KOPT-K1 (cell line): ENCODE measurements around the gene SLU7.

Source experiments
- H3K27ac ChIP-seq: fragments of 200-600 bp; sonication (generic); 2 replicates; pipeline ENCODE4 v1.5.1; 2016; ENCODE audit warnings: antibody characterized with exemption, mild to moderate bottlenecking, low read depth, low read length; ENCODE audit not compliant: poor library complexity, severe bottlenecking
- H3K36me3 ChIP-seq: fragments of 200-600 bp; sonication (generic); 2 replicates; pipeline ENCODE4 v1.5.1; 2017; ENCODE audit warnings: antibody characterized with exemption, mild to moderate bottlenecking, low read length, moderate library complexity; ENCODE audit not compliant: insufficient read depth
- H3K9me3 ChIP-seq: fragments of 200-600 bp; sonication (generic); 2 replicates; pipeline ENCODE4 v1.5.1; 2017; ENCODE audit warnings: antibody characterized with exemption, low read length, mild to moderate bottlenecking; ENCODE audit not compliant: insufficient read depth, poor library complexity, severe bottlenecking

SLU7 gene

DNA sequence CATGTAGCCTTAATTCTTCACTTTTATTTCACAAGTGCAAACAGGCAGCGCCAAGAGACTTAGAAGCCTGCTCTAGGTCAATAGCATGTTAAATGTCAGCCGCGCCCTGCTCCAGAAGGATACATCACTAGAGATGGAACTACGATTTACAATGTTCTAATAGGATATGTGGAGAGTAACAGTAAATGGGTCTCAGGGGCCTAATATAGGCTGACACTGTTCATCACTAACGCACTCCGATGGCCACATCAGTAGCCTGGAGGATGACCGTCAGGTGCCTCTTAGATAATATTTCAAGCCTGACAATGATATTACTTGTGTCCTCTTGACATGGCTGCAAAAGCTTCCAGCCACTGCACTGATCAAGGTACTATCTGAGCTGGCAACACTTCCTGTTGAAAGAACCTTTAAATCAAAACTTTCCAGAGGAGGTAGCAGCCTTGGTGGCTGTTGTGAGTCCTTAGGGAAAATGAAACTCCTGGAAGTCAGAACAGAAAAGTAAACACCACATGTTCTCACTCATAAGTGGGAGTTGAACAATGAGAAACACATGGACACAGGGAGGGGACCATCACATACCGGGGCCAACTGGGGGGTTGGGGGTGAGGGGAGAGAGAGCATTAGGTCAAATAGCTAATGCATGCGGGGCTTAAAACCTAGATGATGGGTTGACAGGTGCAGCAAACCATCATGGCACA is 37.7 kb upstream of the SLU7 start:
- H3K36me3 ChIP-seq = no peaks in the 10 kb centered on the region
- H3K27ac ChIP-seq = no peak overlapping the region
- H3K9me3 ChIP-seq = no peaks in the 10 kb centered on the region

- Histone ChIP-seq H3K27ac (no peak overlapping the region), H3K36me3 (no peaks in the 10 kb centered on the region), H3K9me3 (no peaks in the 10 kb centered on the region)
Measured at GRCh38 chr5:160455600-160455999, 36.7 kb upstream of the SLU7 start.

DNA sequence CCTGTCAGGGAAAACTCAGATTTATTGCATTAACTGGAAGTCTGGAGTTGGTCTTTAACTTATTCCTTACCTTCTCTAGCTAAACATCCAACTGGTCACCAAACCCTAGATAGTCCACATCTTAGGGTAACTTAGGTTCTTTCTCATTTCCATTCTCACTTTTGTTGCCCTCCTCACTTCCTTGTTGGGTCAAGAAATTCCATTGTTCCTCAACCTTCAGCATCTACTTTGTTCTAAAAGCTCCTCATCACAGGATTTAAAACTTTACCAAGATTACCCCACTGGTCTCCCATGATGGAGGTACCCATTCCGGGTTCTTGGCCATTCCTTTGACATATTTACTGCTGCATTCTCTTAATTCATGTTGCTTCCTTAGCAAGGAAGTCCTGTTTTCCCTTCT is 34.9 kb upstream of the SLU7 start:
- H3K27ac ChIP-seq = no peak overlapping the region
- H3K36me3 ChIP-seq = no peaks in the 10 kb centered on the region
- H3K9me3 ChIP-seq = peaks cover 3% of the 10 kb centered on the region

- H3K27ac ChIP-seq = no peak overlapping the region
- H3K36me3 ChIP-seq = no peaks in the 10 kb centered on the region
- H3K9me3 ChIP-seq = peaks cover 3% of the 10 kb centered on the region
Measured at GRCh38 chr5:160452795-160453194, 33.9 kb upstream of the SLU7 start.

DNA sequence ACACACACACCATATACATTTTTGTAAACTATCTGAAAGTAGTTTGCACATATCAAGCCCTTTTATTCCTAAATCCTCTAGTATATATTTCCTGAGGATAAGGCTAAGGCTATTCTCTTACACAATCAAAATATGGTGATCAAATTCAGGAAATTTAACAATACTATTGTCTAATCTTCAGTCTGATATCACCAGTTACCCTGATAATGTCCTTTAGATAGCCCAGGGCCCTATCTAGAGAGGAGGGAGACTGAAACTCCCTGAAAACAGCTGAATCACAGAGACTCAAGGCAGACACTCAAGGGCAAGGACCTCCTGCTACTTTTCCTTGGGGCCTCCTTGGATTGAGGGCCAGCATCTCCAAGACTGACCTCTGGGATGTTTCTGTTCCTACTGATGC is 33.2 kb upstream of the SLU7 start:
- H3K27ac ChIP-seq = no peak overlapping the region
- H3K9me3 ChIP-seq = peaks cover 3% of the 10 kb centered on the region

DNA sequence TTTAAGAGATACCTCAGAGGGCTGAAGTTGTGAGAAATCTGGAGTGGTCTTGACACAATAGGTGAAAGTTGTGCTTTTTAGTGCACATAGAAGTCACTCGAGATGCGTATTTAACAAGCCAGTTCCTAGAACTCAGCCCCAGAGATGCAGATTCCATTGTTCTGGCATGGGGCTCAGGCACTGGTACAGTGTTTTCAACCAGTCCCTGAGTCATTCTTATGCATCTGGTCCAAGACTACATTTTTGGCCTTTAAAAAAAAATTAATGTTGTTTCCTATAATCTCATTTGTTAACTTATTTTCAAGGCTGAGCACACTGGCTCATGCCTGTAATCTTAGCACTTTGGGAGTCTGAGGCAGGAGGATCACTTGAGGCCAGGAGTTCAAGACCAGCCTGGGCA is 32.4 kb upstream of the SLU7 start:
- Histone ChIP-seq H3K9me3 (peaks cover 3% of the 10 kb centered on the region), H3K36me3 (no peaks in the 10 kb centered on the region), H3K27ac (no peak overlapping the region)

More for the DNA sequence above, 33.2 kb upstream of the SLU7 start:
- H3K36me3 ChIP-seq = no peaks in the 10 kb centered on the region

DNA sequence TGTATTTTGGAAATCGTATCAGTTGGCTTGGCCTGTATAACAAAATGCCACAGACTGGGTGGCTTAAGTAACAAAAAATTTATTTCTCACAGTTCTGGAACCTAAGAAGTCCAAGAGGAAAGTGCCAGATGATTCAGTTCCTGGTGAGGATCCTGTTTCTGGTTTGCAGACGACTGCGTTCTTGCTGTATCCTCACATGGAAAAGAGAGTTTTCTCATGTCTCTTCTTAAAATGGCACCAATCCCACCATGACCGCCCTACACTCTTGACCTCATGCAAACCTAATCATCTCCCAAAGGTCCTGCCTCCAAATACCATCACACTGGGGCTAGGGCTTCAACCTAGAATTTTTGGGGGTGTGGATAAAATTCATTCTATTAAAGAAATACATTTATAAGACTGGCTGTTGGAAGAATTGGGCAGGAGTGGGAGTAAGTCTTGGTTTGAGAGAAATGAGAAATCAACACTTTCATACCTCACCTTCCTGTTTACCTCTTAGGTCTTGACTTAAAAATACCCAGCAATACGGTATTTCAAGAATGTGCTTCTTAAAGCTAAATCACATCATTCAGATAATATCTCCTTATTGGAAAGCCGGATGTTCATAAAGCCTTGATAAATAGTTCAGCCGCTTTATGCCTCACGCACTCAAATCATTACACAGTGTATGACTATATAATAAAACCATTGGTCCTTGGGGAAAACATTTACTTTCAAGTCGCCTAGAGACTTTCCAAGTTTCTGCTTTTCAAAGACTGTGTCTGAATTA is 31.5 kb upstream of the SLU7 start:
- H3K9me3 ChIP-seq = peaks cover 3% of the 10 kb centered on the region
- no peaks in the 10 kb centered on the region for H3K36me3 ChIP-seq
- no peak overlapping the region for H3K27ac ChIP-seq

DNA sequence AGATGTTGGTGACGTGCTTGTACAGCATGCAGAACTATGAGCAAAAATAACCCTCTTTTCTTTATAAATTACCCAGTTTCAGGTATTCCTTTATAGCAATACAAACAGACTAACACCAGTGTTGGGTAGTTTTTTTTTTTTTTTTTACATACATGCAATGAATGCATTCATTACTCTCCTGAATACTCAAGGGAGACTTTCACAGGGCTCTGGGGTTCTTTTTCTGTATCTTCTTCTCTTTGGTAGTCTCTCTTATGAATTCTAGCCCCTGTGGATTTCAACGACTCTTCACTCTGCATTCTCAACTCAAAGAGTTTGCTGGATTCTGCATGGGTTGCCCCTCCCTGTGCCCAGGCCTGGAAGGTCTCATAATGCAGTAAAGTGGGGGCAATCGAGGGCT is 30.6 kb upstream of the SLU7 start:
- Histone ChIP-seq H3K36me3 (no peaks in the 10 kb centered on the region), H3K9me3 (peaks cover 3% of the 10 kb centered on the region), H3K27ac (no peak overlapping the region)

DNA sequence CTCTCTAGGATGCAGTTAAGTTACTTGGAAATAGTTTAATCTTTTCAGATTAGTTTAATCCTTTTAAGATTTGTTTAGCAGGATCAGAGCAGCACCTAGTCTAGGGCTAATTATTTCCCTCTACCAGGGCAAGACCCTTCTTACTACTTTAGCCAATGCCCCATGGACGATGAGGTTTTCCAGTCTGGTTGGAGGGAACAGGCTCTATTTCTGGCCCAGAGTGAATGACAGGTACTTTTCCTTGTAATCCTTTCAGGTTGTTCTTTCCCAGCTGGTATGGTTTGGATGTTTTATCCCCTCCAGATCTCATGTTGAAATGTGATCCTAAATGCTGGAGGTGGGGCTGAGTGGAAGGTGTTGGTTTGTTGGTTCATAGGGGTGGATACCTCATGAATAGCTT is 30.0 kb upstream of the SLU7 start:
- no peak overlapping the region for H3K27ac ChIP-seq

GRCh38 chr5:160445751-160446150 is 26.9 kb upstream of the SLU7 start:
- no peak overlapping the region for H3K27ac ChIP-seq
- H3K36me3 ChIP-seq = no peaks in the 10 kb centered on the region
- H3K9me3 ChIP-seq = peaks cover 3% of the 10 kb centered on the region

More for the DNA sequence above, 30.0 kb upstream of the SLU7 start:
- H3K9me3 ChIP-seq = peaks cover 3% of the 10 kb centered on the region
- no peaks in the 10 kb centered on the region for H3K36me3 ChIP-seq

DNA sequence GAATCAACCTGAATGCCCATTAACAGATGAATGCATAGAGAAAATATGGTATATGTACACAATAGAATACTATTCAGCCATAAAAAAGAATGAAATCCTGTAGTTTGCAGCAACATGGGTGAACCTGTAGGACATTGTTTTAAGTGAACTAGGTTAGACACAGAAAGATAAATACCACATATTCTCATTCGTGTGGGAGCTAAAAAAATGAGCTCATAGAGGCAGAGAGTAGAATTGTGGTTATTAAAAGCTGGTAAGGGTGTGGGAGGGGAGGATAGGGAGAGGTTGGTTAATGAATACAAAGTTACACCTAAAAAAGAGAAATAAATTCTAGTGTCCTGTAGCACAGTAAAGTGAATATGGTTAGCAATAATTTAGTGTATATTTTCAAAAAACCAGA is 26.3 kb upstream of the SLU7 start:
- Histone ChIP-seq H3K36me3 (no peaks in the 10 kb centered on the region), H3K27ac (no peak overlapping the region), H3K9me3 (peaks cover 3% of the 10 kb centered on the region)

- Histone ChIP-seq H3K36me3 (no peaks in the 10 kb centered on the region), H3K27ac (no peak overlapping the region), H3K9me3 (peaks cover 3% of the 10 kb centered on the region)
Measured at GRCh38 chr5:160444407-160444806, 25.5 kb upstream of the SLU7 start.

GRCh38 chr5:160442824-160443431 is 24.0 kb upstream of the SLU7 start:
- Histone ChIP-seq H3K36me3 (no peaks in the 10 kb centered on the region), H3K27ac (no peak overlapping the region), H3K9me3 (no peaks in the 10 kb centered on the region)

DNA sequence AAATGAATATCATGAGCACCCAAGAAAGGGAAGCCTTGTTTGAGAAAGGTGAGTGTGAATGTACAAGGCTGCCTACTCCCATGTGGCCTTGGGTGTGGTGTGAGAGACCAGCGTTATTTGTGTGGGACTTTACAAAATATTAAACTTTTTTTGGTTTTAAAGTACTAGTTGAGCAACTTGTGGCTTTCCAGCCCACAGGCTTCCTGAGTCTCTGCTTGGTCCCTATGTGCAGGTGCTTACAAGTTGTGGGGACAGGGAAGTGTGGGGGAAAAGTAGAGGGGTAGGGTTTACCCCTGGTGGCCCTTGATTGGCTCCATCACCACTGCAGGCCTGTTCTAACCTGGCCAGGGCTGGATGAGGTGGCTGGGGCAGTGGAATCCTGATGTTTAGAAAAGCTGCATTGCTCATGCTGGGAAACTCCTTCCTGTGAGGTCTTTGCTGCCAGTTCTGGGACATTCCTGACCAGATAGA is 22.5 kb upstream of the SLU7 start:
- Histone ChIP-seq H3K27ac (no peak overlapping the region), H3K9me3 (no peaks in the 10 kb centered on the region), H3K36me3 (no peaks in the 10 kb centered on the region)

DNA sequence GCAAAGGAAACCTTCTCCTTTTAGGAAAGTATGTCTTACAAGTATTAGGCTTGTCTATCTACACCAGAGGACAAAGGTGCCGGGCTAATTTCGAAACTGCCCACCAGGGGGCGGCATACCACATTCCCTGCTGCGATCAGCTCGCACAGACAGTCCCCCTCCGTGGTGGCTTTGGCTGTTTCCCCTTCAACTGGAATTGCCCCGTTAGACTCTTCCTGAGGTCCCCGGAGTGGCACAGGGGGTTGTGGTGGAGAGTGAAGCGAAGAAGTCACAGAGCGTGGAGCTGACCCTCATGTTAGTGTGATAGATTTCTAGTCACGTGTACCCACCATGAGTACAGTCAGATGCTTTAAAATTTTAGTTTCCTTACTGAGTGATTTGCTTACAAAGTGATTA is 20.3 kb upstream of the SLU7 start:
- Histone ChIP-seq H3K9me3 (no peaks in the 10 kb centered on the region), H3K27ac (peak overlapping the region; percentile 55), H3K36me3 (no peaks in the 10 kb centered on the region)
